Kidney (tissue), 14 donors: Measurements from ENCODE around the gene SIPA1L2. TPM values are rescaled to one million over a fixed set of nuclear protein-coding genes. Genes with fewer than 3 reads are reported as not detected.

Experiments
- DNase-seq, 5 donors: peaks; one replicate each; pipeline ENCODE4 v3.0.0-alpha.2; 2013 to 2020
- FAIRE-seq: peaks from 2 replicates; lab custom pipeline; 2012; peaks lifted over from hg19 to GRCh38; lab: Jason Lieb, UNC
- H3K27ac ChIP-seq, 2 donors: one replicate each; pipeline ENCODE4 v1.7.0; 2013; ENCODE audit warnings: low read depth in 2 of 2, low read length in 2 of 2, inconsistent platforms in 1 of 2
- H3K27me3 ChIP-seq: one replicate; pipeline ENCODE4 v1.7.1; 2013; ENCODE audit warnings: low read length, inconsistent platforms; ENCODE audit not compliant: control insufficient read depth, insufficient read depth
- H3K36me3 ChIP-seq, 3 donors: one replicate each; pipeline versions ENCODE4 v1.7.0 to v1.7.1; 2013; ENCODE audit warnings: low read length in 3 of 3, control low read depth in 1 of 3, inconsistent platforms in 1 of 3; ENCODE audit not compliant: insufficient read depth in 3 of 3, control insufficient read depth in 2 of 3
- H3K4me1 ChIP-seq, 3 donors: one replicate each; pipeline versions ENCODE4 v1.7.0 to v1.7.1; 2013; ENCODE audit warnings: low read length in 3 of 3, inconsistent platforms in 1 of 3, low read depth in 1 of 3; ENCODE audit not compliant: control insufficient read depth in 2 of 3, insufficient read depth in 2 of 3
- H3K4me3 ChIP-seq, 3 donors: one replicate each; pipeline versions ENCODE4 v1.7.0 to v1.8.1; 2013; ENCODE audit warnings: low read length in 3 of 3, control low read depth in 1 of 3, inconsistent platforms in 1 of 3
- H3K9ac ChIP-seq, 3 donors: one replicate each; pipeline versions ENCODE4 v1.7.0 to v1.7.1; 2013; ENCODE audit warnings: low read length in 3 of 3, control low read depth in 1 of 3, inconsistent platforms in 1 of 3
- H3K9me3 ChIP-seq, 3 donors: one replicate each; pipeline versions ENCODE4 v1.7.0 to v1.7.1; 2013; ENCODE audit warnings: low read length in 3 of 3, control low read depth in 1 of 3, inconsistent platforms in 1 of 3; ENCODE audit not compliant: control insufficient read depth in 2 of 3, insufficient read depth in 1 of 3
- intact Hi-C: fragments of 100-400 bp; cut with DNase I; formaldehyde crosslinking; loops from one replicate; pipeline ENCODE4 v1.11.1; 2022
- polyA plus RNA-seq: library from polyadenylated mRNA; stranded (reverse); fragments of 350-450 nt; fragmentation: Illumina TruSeq; extraction: RNeasy Lipid Tissue Mini Kit (QIAGEN cat#74804); gene quantifications from one replicate; pipeline ENCODE4 v1.2.3, GENCODE V29; 2014; ENCODE audit warnings: low read depth, low replicate concordance; ENCODE audit not compliant: insufficient read depth
- total RNA-seq: library from RNA; stranded (reverse); fragmentation: NEBNext Ultra II Directional; extraction: Animal tissue kit (Norgen Biotek cat#: 25700); gene quantifications from one replicate; pipeline ENCODE4 v1.2.1, GENCODE V29; 2021
- TF ChIP-seq, protein P1 (sequence below): IDR thresholded peaks from 3 replicates; pipeline ENCODE4 v1.5.1; 2012; ENCODE audit warnings: mild to moderate bottlenecking, moderate library complexity, borderline replicate concordance; ENCODE audit not compliant: insufficient read depth; ENCODE audit errors: extremely low read depth
- donor health status: control.
- donor health status: control.
- donor health status: control.
- donor health status: control.
- donor health status: control.
- donor health status: DM: yes; HTN: yes; CAD: no.
- donor health status: Normal renal cell carcinoma (clear cell type).

SIPA1L2 gene
- total and polyA plus RNA-seq, 2 donors from 2014 or later, result 4.0 to 20.2 TPM

DNA sequence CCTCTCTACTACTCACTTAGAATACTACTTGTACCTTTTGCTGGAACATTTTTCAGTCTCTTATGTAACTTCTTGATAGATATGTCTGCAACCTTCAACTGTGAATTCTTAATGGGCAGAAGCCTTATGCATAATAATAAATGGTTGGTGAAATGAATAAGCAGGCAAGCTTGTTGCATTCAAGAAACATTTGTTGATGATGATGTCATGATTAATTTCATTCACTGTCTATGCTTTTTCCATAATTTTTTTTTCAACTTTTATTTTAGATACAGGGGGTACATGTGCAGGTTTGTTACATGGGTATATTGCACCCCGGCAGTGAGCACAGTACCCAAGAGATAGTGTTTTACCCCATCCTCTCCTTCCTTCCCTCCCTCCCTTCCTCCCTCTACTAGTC, 48.0 kb downstream of the SIPA1L2 start:
- TF ChIP-seq, protein P1, sequence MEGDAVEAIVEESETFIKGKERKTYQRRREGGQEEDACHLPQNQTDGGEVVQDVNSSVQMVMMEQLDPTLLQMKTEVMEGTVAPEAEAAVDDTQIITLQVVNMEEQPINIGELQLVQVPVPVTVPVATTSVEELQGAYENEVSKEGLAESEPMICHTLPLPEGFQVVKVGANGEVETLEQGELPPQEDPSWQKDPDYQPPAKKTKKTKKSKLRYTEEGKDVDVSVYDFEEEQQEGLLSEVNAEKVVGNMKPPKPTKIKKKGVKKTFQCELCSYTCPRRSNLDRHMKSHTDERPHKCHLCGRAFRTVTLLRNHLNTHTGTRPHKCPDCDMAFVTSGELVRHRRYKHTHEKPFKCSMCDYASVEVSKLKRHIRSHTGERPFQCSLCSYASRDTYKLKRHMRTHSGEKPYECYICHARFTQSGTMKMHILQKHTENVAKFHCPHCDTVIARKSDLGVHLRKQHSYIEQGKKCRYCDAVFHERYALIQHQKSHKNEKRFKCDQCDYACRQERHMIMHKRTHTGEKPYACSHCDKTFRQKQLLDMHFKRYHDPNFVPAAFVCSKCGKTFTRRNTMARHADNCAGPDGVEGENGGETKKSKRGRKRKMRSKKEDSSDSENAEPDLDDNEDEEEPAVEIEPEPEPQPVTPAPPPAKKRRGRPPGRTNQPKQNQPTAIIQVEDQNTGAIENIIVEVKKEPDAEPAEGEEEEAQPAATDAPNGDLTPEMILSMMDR, result no peak
- FAIRE-seq, result no peak
- intact Hi-C loops, result no loop called here

More for the DNA sequence above, 48.0 kb downstream of the SIPA1L2 start:
- H3K27ac ChIP-seq, result no peak overlapping the region
- H3K27me3 ChIP-seq, result no peaks in the 10 kb centered on the region
- no peak overlapping the region for H3K9ac ChIP-seq
- no peaks in the 10 kb centered on the region for H3K36me3 ChIP-seq
- no peak overlapping the region for H3K4me3 ChIP-seq
- no peak for DNase-seq
- H3K4me1 ChIP-seq, result no peaks in the 10 kb centered on the region
- no peaks in the 10 kb centered on the region for H3K9me3 ChIP-seq

Other genes with a start within 250 kb of the SIPA1L2 start
- gene MAP10, start 175.3 kb upstream of the SIPA1L2 start, total RNA-seq, result 3.8 TPM
- 1.1 TPM for gene MAP10, start 175.3 kb upstream of the SIPA1L2 start, polyA plus RNA-seq